GM12878 (cell line): ENCODE measurements around the gene NSUN2. TPM values are rescaled to one million over a fixed set of nuclear protein-coding genes. Genes with fewer than 3 reads are reported as not detected.

Experiments
- ATAC-seq: fragments of 200-7000 bp; cut with Tn5 transposase; 3 replicates; pipeline ENCODE4 v1.9.1; 2020; ENCODE audit warnings: mild to moderate bottlenecking, moderate library complexity
- BruUV-seq: library from RNA; stranded (reverse); fragments of 400-500 nt; replicated peaks from 2 replicates; lab custom pipeline; 2021; lab: Mats Ljungman, UMichigan
- CTCF ChIA-PET: fragments of 300-600 bp; sonication (Branson Sonifier 250); formaldehyde crosslinking; extraction: SDS; loops from one replicate; lab custom pipeline; 2021; ENCODE audit warnings: inconsistent platforms; lab: Yijun Ruan, JAX
- POLR2A ChIA-PET: fragments of 350-600 bp; formaldehyde crosslinking; extraction: SDS; loops from one replicate; lab custom pipeline; 2021; ENCODE audit warnings: inconsistent platforms; lab: Charles Lee
- RAD21 ChIA-PET: fragments of 300-600 bp; sonication (Branson Sonifier 250); formaldehyde crosslinking; loops from one replicate; lab custom pipeline; 2023; ENCODE audit warnings: antibody characterized with exemption; ENCODE audit not compliant: unreplicated experiment; lab: Charles Lee
- SMC1A ChIA-PET: fragments of 300-600 bp; sonication (Branson Sonifier 250); formaldehyde crosslinking; loops from one replicate; lab custom pipeline; 2023; ENCODE audit not compliant: unreplicated experiment, uncharacterized antibody; lab: Charles Lee
- DNase-seq: peaks from one replicate; pipeline ENCODE4 v3.0.0-alpha.2; 2011; ENCODE audit warnings: low read depth, low spot score
- FAIRE-seq: peaks from 3 replicates; lab custom pipeline; 2011; peaks lifted over from hg19 to GRCh38; lab: Jason Lieb, UNC
- H2AFZ ChIP-seq: 2 replicates; pipeline ENCODE4 v1.6.0; 2011; ENCODE audit warnings: low read depth, low read length, control low read depth; ENCODE audit not compliant: control insufficient read depth
- H3K27ac ChIP-seq: 2 replicates; pipeline ENCODE4 v1.5.1; 2011; ENCODE audit warnings: control low read depth; ENCODE audit not compliant: control insufficient read depth, insufficient read depth
- H3K27me3 ChIP-seq, 2 experiments: replicated peaks in 1 of 2; 2 replicates each; pipeline versions ENCODE4 v1.6.0 to v1.6.1; 2011; ENCODE audit warnings: low read length in 1 of 2; ENCODE audit not compliant: control insufficient read depth in 2 of 2, insufficient read depth in 2 of 2
- H3K36me3 ChIP-seq, 2 experiments: 2 replicates each; pipeline ENCODE4 v1.5.1; 2011; ENCODE audit warnings: low read length in 1 of 2; ENCODE audit not compliant: control insufficient read depth in 2 of 2, insufficient read depth in 2 of 2
- H3K4me1 ChIP-seq: 2 replicates; pipeline ENCODE4 v1.6.1; 2011; ENCODE audit warnings: mild to moderate bottlenecking, low read length, moderate library complexity, mixed read lengths; ENCODE audit not compliant: control insufficient read depth, insufficient read depth
- H3K4me2 ChIP-seq: 2 replicates; pipeline ENCODE4 v1.6.0; 2011; ENCODE audit warnings: control low read depth; ENCODE audit not compliant: control insufficient read depth, insufficient read depth
- H3K4me3 ChIP-seq: fragments of 200-600 bp; sonication (generic); 2 replicates; pipeline ENCODE4 v1.5.1; 2016
- H3K79me2 ChIP-seq: 2 replicates; pipeline ENCODE4 v1.6.0; 2011; ENCODE audit warnings: low read length; ENCODE audit not compliant: control insufficient read depth, insufficient read depth
- H3K9ac ChIP-seq: 2 replicates; pipeline ENCODE4 v1.8.0; 2011; ENCODE audit warnings: low read length, control low read depth, mixed read lengths; ENCODE audit not compliant: control insufficient read depth, insufficient read depth
- H3K9me3 ChIP-seq: replicated peaks from 3 replicates; pipeline ENCODE4 v1.5.1; 2011; ENCODE audit warnings: mild to moderate bottlenecking, low read length; ENCODE audit not compliant: control insufficient read depth, insufficient read depth
- H4K20me1 ChIP-seq: 2 replicates; pipeline ENCODE4 v1.6.0; 2011; ENCODE audit not compliant: control insufficient read depth, insufficient read depth
- BACH1 ChIP-seq: fragments of 450-650 bp; IDR thresholded peaks from 2 replicates; pipeline ENCODE4 v1.6.1; 2017; ENCODE audit warnings: mild to moderate bottlenecking, borderline replicate concordance
- BRCA1 ChIP-seq: IDR thresholded peaks from 2 replicates; pipeline ENCODE4 v1.6.1; 2011; ENCODE audit warnings: low read depth, low read length, improper control_type of control experiment
- CTCF ChIP-seq, 3 experiments: IDR thresholded peaks in 2 of 3; conservative IDR thresholded peaks in 1 of 3; 2 replicates each; pipeline ENCODE4 v1.5.1; 2011; ENCODE audit warnings: low read depth in 3 of 3, low read length in 3 of 3, mild to moderate bottlenecking in 3 of 3, control low read depth in 2 of 3, moderate library complexity in 2 of 3, inconsistent platforms in 1 of 3, mixed read lengths in 1 of 3; ENCODE audit not compliant: control insufficient read depth in 2 of 3, insufficient read depth in 1 of 3; ENCODE audit errors: extremely low read depth in 1 of 3
- ELK1 ChIP-seq: IDR thresholded peaks from 2 replicates; pipeline ENCODE4 v1.6.1; 2012; ENCODE audit warnings: low read depth, low read length, improper control_type of control experiment
- GABPA ChIP-seq: IDR thresholded peaks from 2 replicates; pipeline ENCODE4 v1.6.1; 2014; ENCODE audit warnings: antibody characterized with exemption, low read depth, mild to moderate bottlenecking, inconsistent platforms
- HDGF ChIP-seq: fragments of 450-650 bp; IDR thresholded peaks from 2 replicates; pipeline ENCODE4 v1.6.1; 2016; ENCODE audit warnings: antibody characterized with exemption
- MTA2 ChIP-seq: fragments of 450-650 bp; IDR thresholded peaks from 2 replicates; pipeline ENCODE4 v1.6.1; 2016; ENCODE audit warnings: low read depth, mild to moderate bottlenecking, moderate library complexity
- PAX5 ChIP-seq: IDR thresholded peaks from 2 replicates; pipeline ENCODE4 v1.6.1; 2011; ENCODE audit warnings: low read depth, low read length, borderline replicate concordance
- POLR2A ChIP-seq: IDR thresholded peaks from 2 replicates; pipeline ENCODE4 v1.6.1; 2011; ENCODE audit warnings: low read depth, mild to moderate bottlenecking, low read length
- RAD21 ChIP-seq: IDR thresholded peaks from 2 replicates; pipeline ENCODE4 v1.6.1; 2011; ENCODE audit warnings: mild to moderate bottlenecking, low read depth, low read length, moderate library complexity; ENCODE audit not compliant: insufficient read depth
- SMC3 ChIP-seq: IDR thresholded peaks from 2 replicates; pipeline ENCODE4 v1.6.1; 2011; ENCODE audit warnings: low read length, improper control_type of control experiment, borderline replicate concordance
- SUPT20H ChIP-seq: IDR thresholded peaks from 2 replicates; pipeline ENCODE4 v1.6.1; 2011; ENCODE audit warnings: low read depth, mild to moderate bottlenecking, low read length, moderate library complexity, borderline replicate concordance; ENCODE audit not compliant: control insufficient read depth
- TAF1 ChIP-seq: IDR thresholded peaks from 2 replicates; pipeline ENCODE4 v1.6.1; 2011; ENCODE audit warnings: mild to moderate bottlenecking, low read depth, low read length, borderline replicate concordance
- WGBS: methylation state at CpG from one replicate; pipeline ENCODE4 v1.1.6; 2016; ENCODE audit warnings: low lambda C conversion rate; ENCODE audit not compliant: insufficient replicate concordance, insufficient coverage; ENCODE audit errors: missing lambda C conversion rate; 5-methylcytosine and 5-hydroxymethylcytosine counted together
- in situ Hi-C: fragments of 300-500 bp; cut with MboI; formaldehyde crosslinking; loops from 9 replicates; pipeline ENCODE4 v1.14.3; 2018; ENCODE audit warnings: mixed read lengths
- intact Hi-C: fragments of 100-400 bp; cut with micrococcal nuclease; formaldehyde crosslinking; loops from one replicate; pipeline ENCODE4 v1.14.2; 2022; ENCODE audit not compliant: unreplicated experiment
- polyA plus RNA-seq, 11 experiments: library from polyadenylated mRNA; depleted of rRNA in 4 of 11; unstranded in 6 of 11; stranded (reverse) in 5 of 11; fragments of >200 nt; fragmentation: Nextera tagmentation in 4 of 11; fragmentation: Illumina TruSeq in 1 of 11; extraction: Ambion mirVana in 4 of 11; extraction: Trizol in 1 of 11; gene quantifications; 1 replicate in 1 of 11; 2 replicates in 10 of 11; pipeline versions ENCODE4 v1.2.1 to v1.2.3, GENCODE V29; 2011 to 2016; ENCODE audit warnings: inconsistent platforms in 2 of 11, missing spikeins in 2 of 11, low read depth in 1 of 11
- total RNA-seq, 4 experiments: library from RNA; depleted of rRNA in 3 of 4; stranded (reverse); fragments of >200 nt in 3 of 4; fragmentation: Illumina TruSeq in 1 of 4; extraction: Trizol in 1 of 4; gene quantifications; 2 replicates each; pipeline versions ENCODE4 v1.2.1 to v1.2.3, GENCODE V29; 2013 to 2021

Gene NSUN2
- total and polyA plus RNA-seq, 10 of the 15 experiments (the other 5 are each of a cell fraction or from before 2014, with no cell fraction given): 8.0 to 112 (median 91.1) TPM

DNA sequence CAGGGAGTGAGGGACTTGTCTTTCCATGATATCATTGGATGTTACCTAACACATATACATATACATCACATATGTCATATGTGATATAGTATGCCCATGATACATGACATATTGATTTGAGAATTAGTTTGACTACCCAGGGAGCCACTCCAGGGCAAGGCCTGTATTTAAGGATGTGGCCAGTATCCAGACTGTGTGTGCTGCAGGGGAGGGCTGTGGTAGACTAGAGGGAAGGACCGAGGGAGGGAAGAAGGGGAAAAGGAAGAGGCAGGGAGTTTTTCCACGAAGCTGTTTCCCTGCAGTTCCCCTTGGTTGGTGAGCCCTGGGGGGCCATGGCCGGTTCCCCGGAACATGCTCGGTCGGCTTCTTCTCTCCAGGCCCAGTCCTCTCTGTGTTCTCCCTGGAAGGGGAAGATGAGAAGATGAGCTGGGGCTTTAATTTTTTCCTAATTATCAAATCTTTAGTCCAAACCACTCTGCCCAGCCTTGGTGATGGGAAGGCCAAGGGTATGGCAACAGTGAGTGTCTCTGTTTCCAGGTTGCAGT lies 48.7 kb downstream of the NSUN2 start:
- intact Hi-C loops (loop anchor here (10.0 kb wide), 1 partner anchor 251 kb away; no protein-coding TSS in a partner anchor), in situ Hi-C loops (loop anchor here (25.0 kb wide), 1 partner anchor 1097 kb away; no protein-coding TSS in a partner anchor)
- Histone ChIP-seq H3K27me3 (peaks cover 1 to 4% of the 10 kb centered on the region in 2 experiments; a peak in 3 of 4 replicates), H3K4me3 (no peak overlapping the region), H3K4me1 (no peaks in the 10 kb centered on the region), H4K20me1 (no peaks in the 10 kb centered on the region), H2AFZ (no peak overlapping the region), H3K9me3 (no peaks in the 10 kb centered on the region; the same call in 2 of the 3 replicates), H3K27ac (no peak overlapping the region), H3K79me2 (no peaks in the 10 kb centered on the region), H3K36me3 (no peaks in the 10 kb centered on the region), H3K9ac (no peak overlapping the region), H3K4me2 (no peak overlapping the region)
- DNase-seq: no peak
- no TSS peak for BruUV-seq
- no peak for FAIRE-seq
- CTCF ChIA-PET: no interaction called here
- TF ChIP-seq MTA2 (no peak), HDGF (no peak), TAF1 (no peak), BRCA1 (no peak), PAX5 (no peak), GABPA (no peak)
- SMC1A ChIA-PET: no interaction called here
- 86% methylated on average over 5 of the region's 6 CpGs for WGBS
- no peak for ATAC-seq
- RAD21 ChIA-PET: no interaction called here
- POLR2A ChIA-PET: no interaction called here

DNA sequence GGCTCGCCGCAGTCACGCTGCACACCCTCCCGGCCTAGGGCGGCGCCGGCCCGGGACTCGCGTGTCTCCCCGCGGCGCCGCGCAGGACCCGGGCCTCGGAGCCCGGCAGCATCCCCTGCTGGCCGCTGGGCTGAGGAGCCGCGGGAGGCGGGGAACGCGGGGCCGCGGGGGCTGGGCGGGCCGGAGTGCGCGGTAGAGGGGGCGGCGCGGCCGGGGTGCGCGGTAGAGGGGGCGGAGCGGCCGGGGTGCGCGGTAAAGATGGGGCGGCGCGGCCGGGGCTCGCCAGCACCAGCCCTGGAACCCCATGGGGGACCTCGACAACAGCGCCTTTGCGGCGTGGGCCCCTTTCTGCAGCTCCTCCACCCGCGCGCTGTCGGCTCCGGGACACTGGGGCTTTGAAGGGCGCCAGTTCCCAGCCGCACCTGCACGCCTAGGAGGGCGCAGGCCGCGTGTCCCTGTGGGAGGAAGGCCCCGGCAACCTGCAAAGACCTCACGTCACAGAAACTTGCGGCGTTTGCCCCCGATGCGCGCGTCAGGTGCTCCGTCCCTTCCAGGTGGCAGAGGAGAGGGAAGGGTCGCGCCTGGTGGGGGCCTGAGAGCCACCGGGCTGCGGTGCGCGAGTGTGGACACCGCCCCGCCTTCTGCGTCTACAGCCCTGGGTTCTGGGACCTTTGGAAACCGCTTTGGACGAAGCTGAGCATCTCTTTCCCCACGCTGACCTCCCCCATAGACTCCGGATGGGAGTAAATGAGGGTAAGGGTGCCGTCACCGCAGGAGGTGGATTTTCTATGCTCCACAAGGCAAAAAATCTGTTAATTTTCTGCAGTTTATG lies 49.6 kb downstream of the NSUN2 start:
- WGBS: 32% methylated on average over 58 of the region's 85 CpGs
- ATAC-seq: peak; percentile 79
- no peaks in the 10 kb centered on the region for H3K4me1 ChIP-seq
- H3K4me3 ChIP-seq: no peak overlapping the region
- DNase-seq: no peak
- RAD21 ChIA-PET: no interaction called here
- no peaks in the 10 kb centered on the region for H3K79me2 ChIP-seq
- no peak overlapping the region for H3K27ac ChIP-seq
- no peaks in the 10 kb centered on the region for H3K36me3 ChIP-seq
- POLR2A ChIA-PET: no interaction called here
- intact Hi-C loops: loop anchor here (10.0 kb wide), 1 partner anchor 252 kb away; no protein-coding TSS in a partner anchor
- FAIRE-seq: no peak
- H3K9ac ChIP-seq: no peak overlapping the region
- TF ChIP-seq RAD21 (peak; percentile 32), SMC3 (no peak), ELK1 (no peak), SUPT20H (no peak), CTCF (IDR thresholded peaks at IDR 0.05 in 2 of 3, conservative IDR thresholded peaks at IDR 0.05 in 1 of 3; ENCODE audit: control insufficient read depth in 2 of 3, extremely low read depth in 1 of 3, insufficient read depth in 1 of 3, low read depth in 3 of 3, low read length in 3 of 3) (0 out of 6 replicates have a peak, but pooled peaks of 2 of the 3 experiments have one; percentile 6 to 10), BACH1 (no peak), POLR2A (no peak)
- in situ Hi-C loops: loop anchor here (25.0 kb wide), 1 partner anchor 1096 kb away; no protein-coding TSS in a partner anchor
- H3K9me3 ChIP-seq: no peaks in the 10 kb centered on the region; the same call in 2 of the 3 replicates
- H3K4me2 ChIP-seq: peak overlapping the region; percentile 48; the same call in 1 of the 2 replicates
- SMC1A ChIA-PET: no interaction called here
- no TSS peak for BruUV-seq
- CTCF ChIA-PET: no interaction called here
- H3K27me3 ChIP-seq: peaks cover 3 to 4% of the 10 kb centered on the region in 2 experiments; a peak in 3 of 4 replicates
- no peaks in the 10 kb centered on the region for H4K20me1 ChIP-seq
- H2AFZ ChIP-seq: no peak overlapping the region
